HepG2 (cell line): Measurements from ENCODE around the gene ZNF683. TPM values are rescaled to one million over a fixed set of nuclear protein-coding genes. Genes with fewer than 3 reads are reported as not detected.

Experiments used
- CHD2 ChIP-seq: IDR thresholded peaks from 2 replicates; pipeline ENCODE4 v1.6.1; 2011; ENCODE audit warnings: low read depth, low read length, improper control_type of control experiment
- DR1 ChIP-seq: sonication (generic); formaldehyde crosslinking; IDR thresholded peaks from 2 replicates; pipeline ENCODE4 v1.8.0; 2021; ENCODE audit warnings: mild to moderate bottlenecking, missing genetic modification reagents, inconsistent platforms
- FOSL1 ChIP-seq: sonication (generic); formaldehyde crosslinking; IDR thresholded peaks from 2 replicates; pipeline ENCODE4 v1.9.0; 2021; ENCODE audit warnings: missing genetic modification reagents, borderline replicate concordance
- FOXK1 ChIP-seq: sonication (generic); formaldehyde crosslinking; IDR thresholded peaks from 2 replicates; pipeline ENCODE4 v1.4.0; 2020; ENCODE audit warnings: low read depth, missing genetic modification reagents, borderline replicate concordance
- FOXO1 ChIP-seq: sonication (generic); formaldehyde crosslinking; IDR thresholded peaks from 2 replicates; pipeline ENCODE4 v1.4.0; 2020; ENCODE audit warnings: missing genetic modification reagents
- GTF3A ChIP-seq: sonication (generic); formaldehyde crosslinking; conservative IDR thresholded peaks from 2 replicates; pipeline ENCODE4 v1.4.0; 2020; ENCODE audit warnings: mild to moderate bottlenecking, missing genetic modification reagents
- HDAC1 ChIP-seq: sonication (generic); formaldehyde crosslinking; IDR thresholded peaks from 2 replicates; pipeline ENCODE4 v1.5.1; 2020; ENCODE audit warnings: mild to moderate bottlenecking, missing genetic modification reagents
- RFXAP ChIP-seq: sonication (generic); formaldehyde crosslinking; IDR thresholded peaks from 2 replicates; pipeline ENCODE4 v1.4.0; 2020; ENCODE audit warnings: missing genetic modification reagents, borderline replicate concordance
- STAG1 ChIP-seq: sonication (generic); formaldehyde crosslinking; IDR thresholded peaks from 2 replicates; pipeline ENCODE4 v1.4.0; 2020; ENCODE audit warnings: missing genetic modification reagents
- SUZ12 ChIP-seq: fragments of 150-350 bp; IDR thresholded peaks from 2 replicates; pipeline ENCODE4 v1.6.1; 2014; ENCODE audit warnings: low read depth, low read length
- TRIM22 ChIP-seq: fragments of 450-650 bp; IDR thresholded peaks from 2 replicates; pipeline ENCODE4 v1.6.1; 2017
- ZFP90 ChIP-seq: sonication (generic); formaldehyde crosslinking; IDR thresholded peaks from 2 replicates; pipeline ENCODE4 v1.8.0; 2022; ENCODE audit warnings: missing genetic modification reagents, mild to moderate bottlenecking, inconsistent platforms, borderline replicate concordance
- ZNF3 ChIP-seq: IDR thresholded peaks from 2 replicates; pipeline ENCODE4 v1.7.0; 2017; ENCODE audit warnings: inconsistent platforms
- ZNF570 ChIP-seq: sonication (generic); formaldehyde crosslinking; IDR thresholded peaks from 2 replicates; pipeline ENCODE4 v1.4.0; 2020; ENCODE audit warnings: mild to moderate bottlenecking, missing genetic modification reagents, borderline replicate concordance
- ZNF775 ChIP-seq: sonication (generic); formaldehyde crosslinking; IDR thresholded peaks from 2 replicates; pipeline ENCODE4 v1.4.0; 2020; ENCODE audit warnings: missing genetic modification reagents, mild to moderate bottlenecking, moderate library complexity, borderline replicate concordance
- ZNF776 ChIP-seq: sonication (generic); formaldehyde crosslinking; IDR thresholded peaks from 2 replicates; pipeline ENCODE4 v1.4.0; 2020; ENCODE audit warnings: mild to moderate bottlenecking, missing genetic modification reagents
- polyA plus RNA-seq, 8 experiments: library from polyadenylated mRNA; depleted of rRNA in 3 of 8; stranded (reverse) in 7 of 8; unstranded in 1 of 8; fragments of >200 nt; fragmentation: Illumina TruSeq in 4 of 8; extraction: Trizol in 4 of 8; gene quantifications; 2 replicates each; pipeline versions ENCODE4 v1.2.1 to v1.2.3, GENCODE V29; 2011 to 2016; ENCODE audit warnings: low read depth in 4 of 8, missing spikeins in 1 of 8, mixed read lengths in 1 of 8; ENCODE audit not compliant: insufficient read depth in 1 of 8
- total RNA-seq, 5 experiments: library from RNA; depleted of rRNA; stranded (reverse); fragments of >200 nt; fragmentation: Illumina TruSeq; extraction: Trizol; gene quantifications; 2 replicates each; pipeline ENCODE4 v1.2.3, GENCODE V29; 2016; ENCODE audit warnings: low read depth in 1 of 5
- TF ChIP-seq, protein P1 (sequence below): sonication (generic); formaldehyde crosslinking; IDR thresholded peaks from 2 replicates; pipeline ENCODE4 v1.8.1; 2023; ENCODE audit warnings: missing genetic modification reagents, inconsistent platforms, borderline replicate concordance
- TF ChIP-seq, protein P2 (sequence below): sonication (generic); formaldehyde crosslinking; IDR thresholded peaks from 2 replicates; pipeline ENCODE4 v1.4.0; 2020; ENCODE audit warnings: missing genetic modification reagents
- TF ChIP-seq, protein P3 (sequence below): sonication (generic); formaldehyde crosslinking; IDR thresholded peaks from 2 replicates; pipeline ENCODE4 v1.5.0; 2020; ENCODE audit warnings: missing genetic modification reagents
- TF ChIP-seq, protein P4 (sequence below): sonication (generic); formaldehyde crosslinking; conservative IDR thresholded peaks from 2 replicates; pipeline ENCODE4 v1.8.0; 2022; ENCODE audit warnings: mild to moderate bottlenecking, moderate library complexity, missing genetic modification reagents

ZNF683 gene
- total and polyA plus RNA-seq, 2 of the 13 experiments (the other 11 are each of a cell fraction or from before 2014, with no cell fraction given), result not detected

DNA sequence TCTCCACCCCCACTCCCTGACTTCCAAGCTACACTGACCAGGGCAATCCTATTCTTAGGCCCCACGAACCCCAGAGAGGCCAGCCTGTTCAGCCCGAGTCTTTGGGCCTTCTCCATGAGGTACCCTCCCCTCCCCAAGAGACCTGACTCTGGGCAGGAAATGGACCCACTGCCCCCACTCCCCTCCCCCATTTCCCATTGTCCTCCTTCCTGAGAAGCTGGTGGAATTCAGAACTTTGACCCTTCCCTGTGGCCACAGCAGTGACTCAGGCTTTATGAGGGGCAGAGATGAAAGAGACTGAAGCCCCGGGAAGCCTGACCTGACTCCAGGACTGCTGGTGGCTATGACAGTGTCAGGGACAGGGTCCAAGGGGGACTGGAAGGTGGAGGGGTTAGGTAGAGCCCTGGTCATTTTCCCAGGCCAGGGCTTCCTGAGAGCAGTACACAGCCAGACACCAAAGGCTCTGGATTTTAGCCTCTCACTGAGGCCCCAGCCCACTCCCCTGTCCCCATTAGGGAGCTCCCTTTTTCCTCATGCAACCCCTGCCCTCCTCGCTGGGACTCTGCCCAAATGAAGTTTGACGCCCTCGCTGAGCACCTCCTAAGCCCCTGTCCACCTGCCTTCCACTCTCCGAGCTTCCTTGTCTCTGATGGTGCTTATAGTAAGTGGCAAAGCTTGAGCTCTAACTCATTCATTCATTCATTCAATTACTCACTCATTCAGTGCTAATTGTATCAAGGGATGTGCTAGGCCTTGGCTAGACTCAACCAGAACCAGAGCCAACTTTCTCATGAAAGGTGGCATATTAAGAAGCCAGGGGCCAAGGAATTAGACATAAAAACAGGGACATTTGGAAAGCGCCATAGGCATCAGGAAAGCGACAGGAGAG is 21.6 kb downstream of the ZNF683 start (continued):
- TF ChIP-seq CHD2 (peak; percentile 75; the same call in 1 of the 2 replicates), ZFP90 (CRISPR knock-in tag) (peak; percentile 70; the same call in 1 of the 2 replicates), SUZ12 (no peak), ZNF3 (CRISPR knock-in tag) (no peak), HDAC1 (CRISPR knock-in tag) (peak; percentile 96), GTF3A (0 out of 2 replicates have a peak, but pooled peaks have one; percentile 59), FOXO1 (no peak; the same call in 1 of the 2 replicates), RFXAP (CRISPR knock-in tag) (no peak; the same call in 1 of the 2 replicates), ZNF570 (no peak), FOSL1 (CRISPR knock-in tag) (peak; percentile 89; the same call in 1 of the 2 replicates), DR1 (CRISPR knock-in tag) (no peak; the same call in 1 of the 2 replicates), ZNF775 (CRISPR knock-in tag) (0 out of 2 replicates have a peak, but pooled peaks have one; percentile 10), STAG1 (0 out of 2 replicates have a peak, but pooled peaks have one; percentile 0), FOXK1 (CRISPR knock-in tag) (0 out of 2 replicates have a peak, but pooled peaks have one; percentile 25), ZNF776 (no peak), TRIM22 (no peak)
- TF ChIP-seq, protein P1, sequence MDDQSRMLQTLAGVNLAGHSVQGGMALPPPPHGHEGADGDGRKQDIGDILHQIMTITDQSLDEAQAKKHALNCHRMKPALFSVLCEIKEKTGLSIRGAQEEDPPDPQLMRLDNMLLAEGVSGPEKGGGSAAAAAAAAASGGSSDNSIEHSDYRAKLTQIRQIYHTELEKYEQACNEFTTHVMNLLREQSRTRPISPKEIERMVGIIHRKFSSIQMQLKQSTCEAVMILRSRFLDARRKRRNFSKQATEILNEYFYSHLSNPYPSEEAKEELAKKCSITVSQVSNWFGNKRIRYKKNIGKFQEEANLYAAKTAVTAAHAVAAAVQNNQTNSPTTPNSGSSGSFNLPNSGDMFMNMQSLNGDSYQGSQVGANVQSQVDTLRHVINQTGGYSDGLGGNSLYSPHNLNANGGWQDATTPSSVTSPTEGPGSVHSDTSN (CRISPR knock-in tag), result no peak
- TF ChIP-seq, protein P2, sequence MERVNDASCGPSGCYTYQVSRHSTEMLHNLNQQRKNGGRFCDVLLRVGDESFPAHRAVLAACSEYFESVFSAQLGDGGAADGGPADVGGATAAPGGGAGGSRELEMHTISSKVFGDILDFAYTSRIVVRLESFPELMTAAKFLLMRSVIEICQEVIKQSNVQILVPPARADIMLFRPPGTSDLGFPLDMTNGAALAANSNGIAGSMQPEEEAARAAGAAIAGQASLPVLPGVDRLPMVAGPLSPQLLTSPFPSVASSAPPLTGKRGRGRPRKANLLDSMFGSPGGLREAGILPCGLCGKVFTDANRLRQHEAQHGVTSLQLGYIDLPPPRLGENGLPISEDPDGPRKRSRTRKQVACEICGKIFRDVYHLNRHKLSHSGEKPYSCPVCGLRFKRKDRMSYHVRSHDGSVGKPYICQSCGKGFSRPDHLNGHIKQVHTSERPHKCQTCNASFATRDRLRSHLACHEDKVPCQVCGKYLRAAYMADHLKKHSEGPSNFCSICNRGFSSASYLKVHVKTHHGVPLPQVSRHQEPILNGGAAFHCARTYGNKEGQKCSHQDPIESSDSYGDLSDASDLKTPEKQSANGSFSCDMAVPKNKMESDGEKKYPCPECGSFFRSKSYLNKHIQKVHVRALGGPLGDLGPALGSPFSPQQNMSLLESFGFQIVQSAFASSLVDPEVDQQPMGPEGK (CRISPR knock-in tag), result peak; percentile 94
- TF ChIP-seq, protein P3, sequence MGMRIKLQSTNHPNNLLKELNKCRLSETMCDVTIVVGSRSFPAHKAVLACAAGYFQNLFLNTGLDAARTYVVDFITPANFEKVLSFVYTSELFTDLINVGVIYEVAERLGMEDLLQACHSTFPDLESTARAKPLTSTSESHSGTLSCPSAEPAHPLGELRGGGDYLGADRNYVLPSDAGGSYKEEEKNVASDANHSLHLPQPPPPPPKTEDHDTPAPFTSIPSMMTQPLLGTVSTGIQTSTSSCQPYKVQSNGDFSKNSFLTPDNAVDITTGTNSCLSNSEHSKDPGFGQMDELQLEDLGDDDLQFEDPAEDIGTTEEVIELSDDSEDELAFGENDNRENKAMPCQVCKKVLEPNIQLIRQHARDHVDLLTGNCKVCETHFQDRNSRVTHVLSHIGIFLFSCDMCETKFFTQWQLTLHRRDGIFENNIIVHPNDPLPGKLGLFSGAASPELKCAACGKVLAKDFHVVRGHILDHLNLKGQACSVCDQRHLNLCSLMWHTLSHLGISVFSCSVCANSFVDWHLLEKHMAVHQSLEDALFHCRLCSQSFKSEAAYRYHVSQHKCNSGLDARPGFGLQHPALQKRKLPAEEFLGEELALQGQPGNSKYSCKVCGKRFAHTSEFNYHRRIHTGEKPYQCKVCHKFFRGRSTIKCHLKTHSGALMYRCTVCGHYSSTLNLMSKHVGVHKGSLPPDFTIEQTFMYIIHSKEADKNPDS, result no peak
- TF ChIP-seq, protein P4, sequence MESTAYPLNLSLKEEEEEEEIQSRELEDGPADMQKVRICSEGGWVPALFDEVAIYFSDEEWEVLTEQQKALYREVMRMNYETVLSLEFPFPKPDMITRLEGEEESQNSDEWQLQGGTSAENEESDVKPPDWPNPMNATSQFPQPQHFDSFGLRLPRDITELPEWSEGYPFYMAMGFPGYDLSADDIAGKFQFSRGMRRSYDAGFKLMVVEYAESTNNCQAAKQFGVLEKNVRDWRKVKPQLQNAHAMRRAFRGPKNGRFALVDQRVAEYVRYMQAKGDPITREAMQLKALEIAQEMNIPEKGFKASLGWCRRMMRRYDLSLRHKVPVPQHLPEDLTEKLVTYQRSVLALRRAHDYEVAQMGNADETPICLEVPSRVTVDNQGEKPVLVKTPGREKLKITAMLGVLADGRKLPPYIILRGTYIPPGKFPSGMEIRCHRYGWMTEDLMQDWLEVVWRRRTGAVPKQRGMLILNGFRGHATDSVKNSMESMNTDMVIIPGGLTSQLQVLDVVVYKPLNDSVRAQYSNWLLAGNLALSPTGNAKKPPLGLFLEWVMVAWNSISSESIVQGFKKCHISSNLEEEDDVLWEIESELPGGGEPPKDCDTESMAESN (CRISPR knock-in tag), result peak; percentile 89
